Karpas-422 (cell line): Measurements from ENCODE around the gene KCNK6. TPM values are rescaled to one million over a fixed set of nuclear protein-coding genes. Genes with fewer than 3 reads are reported as not detected.
A peak's percentile ranks its signal among the peaks of the same experiment; 100 is the strongest.
"Not testable (repeated sequence)": the region's sequence is repeated elsewhere in the genome, so short reads cannot be mapped to it uniquely, and the experiment has no call there.

Source experiments
- DNase-seq: peaks from one replicate; pipeline ENCODE4 v3.0.0-alpha.2; 2015
- H2AFZ ChIP-seq: fragments of 200-600 bp; sonication (generic); 2 replicates; pipeline ENCODE4 v1.6.1; 2014; ENCODE audit warnings: antibody characterized with exemption, low read length, mixed read lengths
- H3K27ac ChIP-seq: fragments of 200-600 bp; sonication (generic); 2 replicates; pipeline ENCODE4 v1.5.1; 2014; ENCODE audit warnings: mild to moderate bottlenecking, low read length, moderate library complexity
- H3K27me3 ChIP-seq: fragments of 200-600 bp; sonication (generic); 2 replicates; pipeline ENCODE4 v1.6.1; 2014; ENCODE audit warnings: low read length, mixed read lengths
- H3K36me3 ChIP-seq: fragments of 200-600 bp; sonication (generic); 2 replicates; pipeline ENCODE4 v1.6.1; 2014; ENCODE audit warnings: low read length, mixed read lengths; ENCODE audit not compliant: insufficient read depth
- H3K4me1 ChIP-seq: fragments of 200-600 bp; sonication (generic); 2 replicates; pipeline ENCODE4 v1.6.1; 2014; ENCODE audit warnings: mild to moderate bottlenecking, low read length, mixed read lengths
- H3K4me2 ChIP-seq: fragments of 200-600 bp; sonication (generic); 2 replicates; pipeline ENCODE4 v1.6.1; 2014; ENCODE audit warnings: low read length, low read depth, mild to moderate bottlenecking; ENCODE audit not compliant: poor library complexity, severe bottlenecking
- H3K4me3 ChIP-seq: fragments of 200-600 bp; sonication (generic); 2 replicates; pipeline ENCODE4 v1.5.1; 2014; ENCODE audit warnings: mild to moderate bottlenecking, antibody characterized with exemption, low read length, mixed read lengths
- H3K79me2 ChIP-seq: fragments of 200-600 bp; sonication (generic); 2 replicates; pipeline ENCODE4 v1.6.1; 2014; ENCODE audit warnings: mild to moderate bottlenecking, low read length, mixed read lengths
- H3K9ac ChIP-seq: fragments of 200-600 bp; sonication (generic); 2 replicates; pipeline ENCODE4 v1.6.0; 2014; ENCODE audit warnings: low read length
- H3K9me2 ChIP-seq: fragments of 200-600 bp; sonication (generic), shearing (Covaris generic); replicated peaks from 2 replicates; pipeline ENCODE4 v1.6.0; 2014; ENCODE audit warnings: mild to moderate bottlenecking, low read length, moderate library complexity; ENCODE audit not compliant: insufficient read depth
- H3K9me3 ChIP-seq: fragments of 300-700, 200-600 bp; sonication (generic); 2 replicates; pipeline ENCODE4 v1.6.1; 2014; ENCODE audit warnings: low read length, mixed read lengths
- H4K20me1 ChIP-seq: fragments of 200-600 bp; sonication (generic); 2 replicates; pipeline ENCODE4 v1.6.1; 2014; ENCODE audit warnings: mild to moderate bottlenecking, antibody characterized with exemption, low read length, low read depth; ENCODE audit not compliant: insufficient read depth
- total RNA-seq: library from RNA; depleted of rRNA; stranded (reverse); fragments of >200 nt; shearing (Covaris generic); gene quantifications from 2 replicates; pipeline ENCODE4 v1.2.3, GENCODE V29; 2014; ENCODE audit warnings: low replicate concordance

Gene KCNK6
- total RNA-seq, 1 experiment from 2014 or later, result not detected

GRCh38 chr19:38326591-38326990 is 6.9 kb downstream of the KCNK6 start:
- Histone ChIP-seq H4K20me1 (no peaks in the 10 kb centered on the region), H3K9me2 (no peaks in the 10 kb centered on the region), H3K4me3 (no peak overlapping the region), H3K9me3 (no peaks in the 10 kb centered on the region), H3K9ac (no peak overlapping the region), H3K4me2 (no peak overlapping the region), H3K36me3 (no peaks in the 10 kb centered on the region), H3K27ac (no peak overlapping the region), H3K79me2 (no peaks in the 10 kb centered on the region), H2AFZ (no peak overlapping the region), H3K4me1 (no peaks in the 10 kb centered on the region), H3K27me3 (no peaks in the 10 kb centered on the region)
- no peak for DNase-seq

GRCh38 chr19:38329651-38330050 is 10.0 kb downstream of the KCNK6 start:
- Histone ChIP-seq H3K9ac (no peak overlapping the region), H3K9me3 (no peaks in the 10 kb centered on the region)
- no peak for DNase-seq

GRCh38 chr19:38331728-38332127 is 12.1 kb downstream of the KCNK6 start:
- Histone ChIP-seq H2AFZ (no peak overlapping the region), H3K36me3 (no peaks in the 10 kb centered on the region), H3K27ac (no peak overlapping the region), H3K4me3 (no peak overlapping the region), H3K9me2 (no peaks in the 10 kb centered on the region), H3K9me3 (no peaks in the 10 kb centered on the region), H4K20me1 (no peaks in the 10 kb centered on the region), H3K4me2 (no peak overlapping the region), H3K79me2 (no peaks in the 10 kb centered on the region), H3K27me3 (no peaks in the 10 kb centered on the region), H3K4me1 (peaks cover 7% of the 10 kb centered on the region), H3K9ac (no peak overlapping the region)
- no peak for DNase-seq

More at GRCh38 chr19:38329651-38330050, 10.0 kb downstream of the KCNK6 start:
- no peak overlapping the region for H3K4me2 ChIP-seq
- no peaks in the 10 kb centered on the region for H3K79me2 ChIP-seq
- no peaks in the 10 kb centered on the region for H3K9me2 ChIP-seq
- H4K20me1 ChIP-seq, result no peaks in the 10 kb centered on the region
- H2AFZ ChIP-seq, result no peak overlapping the region
- H3K4me3 ChIP-seq, result no peak overlapping the region
- H3K27ac ChIP-seq, result no peak overlapping the region
- no peaks in the 10 kb centered on the region for H3K36me3 ChIP-seq
- no peaks in the 10 kb centered on the region for H3K27me3 ChIP-seq
- no peaks in the 10 kb centered on the region for H3K4me1 ChIP-seq

GRCh38 chr19:38333245-38333644 is 13.6 kb downstream of the KCNK6 start:
- no peak for DNase-seq
- Histone ChIP-seq H3K36me3 (no peaks in the 10 kb centered on the region), H4K20me1 (no peaks in the 10 kb centered on the region), H3K4me3 (no peak overlapping the region), H2AFZ (no peak overlapping the region), H3K27ac (no peak overlapping the region), H3K4me1 (peaks cover 13% of the 10 kb centered on the region), H3K9me3 (no peaks in the 10 kb centered on the region), H3K79me2 (no peaks in the 10 kb centered on the region), H3K4me2 (no peak overlapping the region), H3K27me3 (no peaks in the 10 kb centered on the region), H3K9ac (no peak overlapping the region), H3K9me2 (no peaks in the 10 kb centered on the region)

- Histone ChIP-seq H2AFZ (peak overlapping the region; percentile 87; the same call in 1 of the 2 replicates), H3K9me3 (no peaks in the 10 kb centered on the region), H3K4me1 (peaks cover 13% of the 10 kb centered on the region), H3K79me2 (no peaks in the 10 kb centered on the region), H3K27ac (peak overlapping the region; percentile 83), H3K4me3 (peak overlapping the region; percentile 77), H4K20me1 (no peaks in the 10 kb centered on the region), H3K9ac (peak overlapping the region; percentile 72), H3K9me2 (no peaks in the 10 kb centered on the region), H3K4me2 (peak overlapping the region; percentile 95), H3K27me3 (no peaks in the 10 kb centered on the region), H3K36me3 (no peaks in the 10 kb centered on the region)
- DNase-seq, result peak; percentile 98
Observed at GRCh38 chr19:38335949-38336637, 16.4 kb downstream of the KCNK6 start.

GRCh38 chr19:38336638-38337359 is 17.2 kb downstream of the KCNK6 start:
- H3K4me2 ChIP-seq, result peak overlapping the region; percentile 95
- H3K4me1 ChIP-seq, result peaks cover 13% of the 10 kb centered on the region
- H3K9ac ChIP-seq, result peak overlapping the region; percentile 72
- H4K20me1 ChIP-seq, result no peaks in the 10 kb centered on the region
- H3K9me3 ChIP-seq, result no peaks in the 10 kb centered on the region
- no peaks in the 10 kb centered on the region for H3K27me3 ChIP-seq
- peak; percentile 98 for DNase-seq
- peak overlapping the region; percentile 83 for H3K27ac ChIP-seq
- peak overlapping the region; percentile 77 for H3K4me3 ChIP-seq
- H3K79me2 ChIP-seq, result no peaks in the 10 kb centered on the region
- no peaks in the 10 kb centered on the region for H3K9me2 ChIP-seq
- H3K36me3 ChIP-seq, result no peaks in the 10 kb centered on the region
- peak overlapping the region; percentile 87; the same call in 1 of the 2 replicates for H2AFZ ChIP-seq

GRCh38 chr19:38337360-38337653 is 17.7 kb downstream of the KCNK6 start:
- Histone ChIP-seq H3K4me3 (peak overlapping the region; percentile 77), H3K9me2 (no peaks in the 10 kb centered on the region), H3K36me3 (no peaks in the 10 kb centered on the region), H3K4me2 (peak overlapping the region; percentile 95), H3K4me1 (peaks cover 13% of the 10 kb centered on the region), H3K27ac (no peak overlapping the region), H3K9ac (peak overlapping the region; percentile 71), H3K27me3 (no peaks in the 10 kb centered on the region), H3K79me2 (no peaks in the 10 kb centered on the region), H2AFZ (peak overlapping the region; percentile 64; the same call in 1 of the 2 replicates), H3K9me3 (no peaks in the 10 kb centered on the region), H4K20me1 (no peaks in the 10 kb centered on the region)
- DNase-seq, result no peak

GRCh38 chr19:38339011-38339410 is 19.4 kb downstream of the KCNK6 start:
- H2AFZ ChIP-seq, H3K4me2 ChIP-seq, DNase-seq, H3K36me3 ChIP-seq, H3K4me3 ChIP-seq, H4K20me1 ChIP-seq, H3K27ac ChIP-seq, H3K79me2 ChIP-seq, H3K27me3 ChIP-seq, H3K9ac ChIP-seq, H3K9me2 ChIP-seq, H3K9me3 ChIP-seq: not testable (repeated sequence)
- H3K4me1 ChIP-seq, result peaks cover 13% of the 10 kb centered on the region
